Measurements from ENCODE around the gene GCNT2. TPM values are rescaled to one million over a fixed set of nuclear protein-coding genes. Genes with fewer than 3 reads are reported as not detected.

The GCNT2 gene
- total RNA-seq, 6 experiments from 2014 or later = 6.6 to 10.5 (median 9.3) TPM

DNA sequence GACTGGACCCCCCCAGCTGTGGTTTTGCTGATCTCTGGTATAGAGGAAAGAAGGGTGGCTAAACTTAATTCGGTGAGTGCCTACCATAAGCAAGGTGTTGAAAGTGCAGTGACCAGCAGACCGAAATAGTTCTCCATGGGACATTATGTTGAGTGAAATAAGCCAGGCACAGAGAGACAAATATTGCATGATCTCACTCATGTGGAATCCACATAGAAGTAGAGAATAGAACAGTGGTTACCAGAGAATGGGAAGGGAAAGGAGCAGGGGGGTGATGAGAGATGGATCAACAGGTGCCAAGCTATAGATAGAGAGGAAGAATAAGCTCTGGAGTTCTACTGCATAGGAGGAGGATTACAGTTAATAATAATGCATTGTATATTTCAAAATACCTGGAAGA lies 9.7 kb upstream of the GCNT2 start:
- H3K27ac ChIP-seq = no peak overlapping the region
- H3K4me1 ChIP-seq = no peaks in the 10 kb centered on the region
- intact Hi-C loops (cut with DNase I) = no loop called here
- no peak for TF ChIP-seq POLR2A (IDR thresholded peaks at IDR 0.05)
- TF ChIP-seq, protein P1, sequence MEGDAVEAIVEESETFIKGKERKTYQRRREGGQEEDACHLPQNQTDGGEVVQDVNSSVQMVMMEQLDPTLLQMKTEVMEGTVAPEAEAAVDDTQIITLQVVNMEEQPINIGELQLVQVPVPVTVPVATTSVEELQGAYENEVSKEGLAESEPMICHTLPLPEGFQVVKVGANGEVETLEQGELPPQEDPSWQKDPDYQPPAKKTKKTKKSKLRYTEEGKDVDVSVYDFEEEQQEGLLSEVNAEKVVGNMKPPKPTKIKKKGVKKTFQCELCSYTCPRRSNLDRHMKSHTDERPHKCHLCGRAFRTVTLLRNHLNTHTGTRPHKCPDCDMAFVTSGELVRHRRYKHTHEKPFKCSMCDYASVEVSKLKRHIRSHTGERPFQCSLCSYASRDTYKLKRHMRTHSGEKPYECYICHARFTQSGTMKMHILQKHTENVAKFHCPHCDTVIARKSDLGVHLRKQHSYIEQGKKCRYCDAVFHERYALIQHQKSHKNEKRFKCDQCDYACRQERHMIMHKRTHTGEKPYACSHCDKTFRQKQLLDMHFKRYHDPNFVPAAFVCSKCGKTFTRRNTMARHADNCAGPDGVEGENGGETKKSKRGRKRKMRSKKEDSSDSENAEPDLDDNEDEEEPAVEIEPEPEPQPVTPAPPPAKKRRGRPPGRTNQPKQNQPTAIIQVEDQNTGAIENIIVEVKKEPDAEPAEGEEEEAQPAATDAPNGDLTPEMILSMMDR (IDR thresholded peaks at IDR 0.05) = no peak
- H3K9me3 ChIP-seq = no peaks in the 10 kb centered on the region
- WGBS (ENCODE audit: insufficient coverage, low coverage, low lambda C conversion rate, missing lambda C conversion rate) = 53% methylated on average over 2 of the region's 2 CpGs
- no peaks in the 10 kb centered on the region for H3K36me3 ChIP-seq
- ATAC-seq = peak in 1 of 4 donors; percentile 63
- no peak for DNase-seq
- no peak overlapping the region for H3K4me3 ChIP-seq
- no peaks in the 10 kb centered on the region for H3K27me3 ChIP-seq

DNA sequence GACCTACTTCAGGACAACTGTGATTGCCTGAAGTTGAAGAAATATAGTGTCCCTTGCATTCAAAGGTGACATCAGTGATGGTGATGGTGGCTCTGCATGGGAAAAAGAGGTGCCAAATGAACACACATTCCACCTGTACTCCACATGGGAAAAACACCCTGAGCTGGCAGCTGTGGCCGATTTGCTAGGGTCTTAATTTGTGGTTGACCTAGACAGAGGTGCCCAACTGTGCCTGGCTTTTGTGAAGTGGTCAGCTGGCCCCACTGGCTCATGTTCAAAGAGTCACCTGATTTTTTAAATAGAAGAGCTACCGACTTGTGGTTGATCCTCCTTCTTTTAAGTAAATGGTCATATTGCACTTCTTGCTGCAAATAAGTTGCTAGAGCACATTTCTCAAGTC lies 7.6 kb upstream of the GCNT2 start:
- 44% methylated on average over 2 of the region's 2 CpGs for WGBS (ENCODE audit: insufficient coverage, low coverage, low lambda C conversion rate, missing lambda C conversion rate)
- Histone ChIP-seq H3K9me3 (no peaks in the 10 kb centered on the region), H3K36me3 (no peaks in the 10 kb centered on the region), H3K27ac (no peak overlapping the region), H3K4me1 (no peaks in the 10 kb centered on the region), H3K27me3 (no peaks in the 10 kb centered on the region), H3K4me3 (no peak overlapping the region)
- TF ChIP-seq, protein P1 (IDR thresholded peaks at IDR 0.05) = no peak
- no peak for TF ChIP-seq POLR2A (IDR thresholded peaks at IDR 0.05)
- no peak for ATAC-seq
- no peak for DNase-seq
- intact Hi-C loops (cut with DNase I) = no loop called here

DNA sequence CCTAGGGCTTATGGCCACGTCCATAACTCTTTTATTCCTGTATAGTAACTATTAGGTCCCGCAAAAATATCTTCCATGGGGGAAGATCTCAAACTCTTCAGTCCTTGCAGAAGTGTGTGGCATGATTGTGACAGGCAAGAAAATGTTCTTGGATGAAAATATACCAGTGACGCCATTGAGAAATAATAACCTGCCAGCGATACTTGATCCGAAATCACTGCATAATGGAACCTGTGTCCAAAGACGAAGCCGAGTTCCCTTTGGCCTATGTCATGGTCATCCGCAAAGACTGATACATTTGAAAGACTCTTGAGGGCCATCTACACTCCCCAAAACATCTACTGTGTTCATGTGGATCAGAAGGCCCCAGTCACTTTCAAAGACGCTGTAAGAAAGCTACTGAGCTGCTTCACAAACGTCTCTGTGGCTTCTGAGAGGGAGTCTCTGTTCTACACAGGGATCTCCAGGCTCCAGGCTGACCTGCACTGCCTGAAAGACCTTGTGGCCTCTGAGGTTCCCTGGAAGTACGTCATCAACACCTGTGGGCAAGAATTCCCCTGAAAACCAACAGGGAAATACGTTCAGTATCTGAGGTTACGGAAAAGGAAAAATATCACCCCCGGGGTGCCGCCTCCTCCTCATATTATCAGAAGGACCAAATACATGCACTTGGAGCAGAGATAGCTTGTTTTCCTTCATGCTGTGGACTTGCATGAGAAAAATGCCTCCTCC lies 6.9 kb upstream of the GCNT2 start:
- DNase-seq = no peak
- intact Hi-C loops (cut with DNase I) = no loop called here
- TF ChIP-seq, protein P1 (IDR thresholded peaks at IDR 0.05) = no peak
- no peak for TF ChIP-seq POLR2A (IDR thresholded peaks at IDR 0.05)
- ATAC-seq = no peak
- Histone ChIP-seq H3K4me1 (no peaks in the 10 kb centered on the region), H3K36me3 (no peaks in the 10 kb centered on the region), H3K27ac (no peak overlapping the region), H3K9me3 (no peaks in the 10 kb centered on the region), H3K27me3 (no peaks in the 10 kb centered on the region), H3K4me3 (no peak overlapping the region)
- 74% methylated on average over 13 of the region's 15 CpGs for WGBS (ENCODE audit: insufficient coverage, low coverage, low lambda C conversion rate, missing lambda C conversion rate)

DNA sequence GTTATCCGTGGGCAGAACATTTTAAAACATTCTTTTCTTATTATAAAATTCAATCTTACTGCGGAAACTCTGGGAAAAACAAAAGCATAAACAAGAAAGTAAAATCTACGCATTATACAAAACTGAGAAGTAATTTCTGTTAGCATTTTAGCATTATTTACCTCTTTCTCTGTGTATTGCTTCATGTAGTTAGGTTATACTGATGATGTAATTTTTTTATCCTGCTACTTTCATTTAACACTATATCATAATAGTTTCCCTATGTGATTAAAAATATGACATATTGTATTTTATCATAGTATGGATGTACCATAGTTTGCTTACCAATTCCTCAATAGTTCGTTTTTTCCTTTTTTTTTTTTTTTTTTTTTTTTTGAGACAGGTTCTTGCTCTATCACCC lies 4.2 kb upstream of the GCNT2 start:
- Histone ChIP-seq H3K27ac (no peak overlapping the region), H3K4me3 (no peak overlapping the region), H3K4me1 (no peaks in the 10 kb centered on the region), H3K9me3 (no peaks in the 10 kb centered on the region), H3K27me3 (no peaks in the 10 kb centered on the region), H3K36me3 (no peaks in the 10 kb centered on the region)
- ATAC-seq (no peak), DNase-seq (no peak)
- 74% methylated on average over 4 of the region's 4 CpGs for WGBS (ENCODE audit: insufficient coverage, low coverage, low lambda C conversion rate, missing lambda C conversion rate)
- TF ChIP-seq, protein P1 (IDR thresholded peaks at IDR 0.05) = no peak
- TF ChIP-seq POLR2A (IDR thresholded peaks at IDR 0.05) = no peak
- intact Hi-C loops (cut with DNase I) = no loop called here
